Trophoblast cell (in vitro differentiated cells and primary cell): ENCODE results near the gene DOK4.
A peak's percentile ranks its signal among the peaks of the same experiment; 100 is the strongest.

Source experiments
- DNase-seq, 2 donors: peaks; one replicate each; pipeline ENCODE4 v3.0.0-alpha.2; 2016
- H2AFZ ChIP-seq: 2 replicates; pipeline ENCODE4 v1.6.1; 2013; ENCODE audit warnings: low read length, moderate library complexity, mild to moderate bottlenecking; ENCODE audit not compliant: insufficient read depth, poor library complexity
- H2AK5ac ChIP-seq: 2 replicates; pipeline ENCODE4 v1.6.1; 2013; ENCODE audit warnings: mild to moderate bottlenecking, low read length
- H2BK120ac ChIP-seq: 2 replicates; pipeline ENCODE4 v1.6.1; 2013; ENCODE audit warnings: low read length, mild to moderate bottlenecking, moderate library complexity; ENCODE audit not compliant: insufficient read depth, poor library complexity
- H2BK12ac ChIP-seq: 2 replicates; pipeline ENCODE4 v1.6.1; 2013; ENCODE audit warnings: mild to moderate bottlenecking, low read length, moderate library complexity
- H2BK5ac ChIP-seq: 2 replicates; pipeline ENCODE4 v1.6.1; 2013; ENCODE audit warnings: low read length, low read depth, moderate library complexity, mild to moderate bottlenecking; ENCODE audit not compliant: poor library complexity
- H3K14ac ChIP-seq: 2 replicates; pipeline ENCODE4 v1.6.1; 2013; ENCODE audit warnings: mild to moderate bottlenecking, low read length
- H3K18ac ChIP-seq: 2 replicates; pipeline ENCODE4 v1.6.1; 2013; ENCODE audit warnings: mild to moderate bottlenecking, low read length
- H3K23ac ChIP-seq: 2 replicates; pipeline ENCODE4 v1.6.1; 2013; ENCODE audit warnings: low read length
- H3K27ac ChIP-seq: 2 replicates; pipeline ENCODE4 v1.5.1; 2013; ENCODE audit warnings: low read depth, mild to moderate bottlenecking, inconsistent platforms, low read length, moderate library complexity
- H3K27me3 ChIP-seq: 2 replicates; pipeline ENCODE4 v1.6.1; 2013; ENCODE audit warnings: inconsistent platforms, mild to moderate bottlenecking, low read length, moderate library complexity; ENCODE audit not compliant: insufficient read depth
- H3K36me3 ChIP-seq, 2 experiments: 1 replicate in 1 of 2; 2 replicates in 1 of 2; pipeline ENCODE4 v1.6.1; 2013; ENCODE audit warnings: low read length in 2 of 2, mild to moderate bottlenecking in 2 of 2, moderate library complexity in 1 of 2; ENCODE audit not compliant: insufficient read depth in 2 of 2, control insufficient read depth in 1 of 2
- H3K4ac ChIP-seq: 2 replicates; pipeline ENCODE4 v1.6.1; 2013; ENCODE audit warnings: low read depth, mild to moderate bottlenecking, low read length, moderate library complexity
- H3K4me1 ChIP-seq, 2 experiments: 1 replicate in 1 of 2; 2 replicates in 1 of 2; pipeline ENCODE4 v1.6.1; 2013; ENCODE audit warnings: low read length in 2 of 2, mild to moderate bottlenecking in 2 of 2, moderate library complexity in 1 of 2; ENCODE audit not compliant: insufficient read depth in 2 of 2, control insufficient read depth in 1 of 2
- H3K4me2 ChIP-seq: 2 replicates; pipeline ENCODE4 v1.6.1; 2013; ENCODE audit warnings: inconsistent platforms, mild to moderate bottlenecking, low read length, moderate library complexity
- H3K4me3 ChIP-seq: 2 replicates; pipeline ENCODE4 v1.5.1; 2013; ENCODE audit warnings: mild to moderate bottlenecking, low read depth, low read length, inconsistent platforms
- H3K79me1 ChIP-seq: one replicate; pipeline ENCODE4 v1.6.1; 2013; ENCODE audit warnings: low read length
- H3K79me2 ChIP-seq: 2 replicates; pipeline ENCODE4 v1.6.1; 2013; ENCODE audit warnings: low read length, mild to moderate bottlenecking; ENCODE audit not compliant: control insufficient read depth, insufficient read depth, poor library complexity
- H3K9ac ChIP-seq: 2 replicates; pipeline ENCODE4 v1.6.1; 2013; ENCODE audit warnings: mild to moderate bottlenecking, low read length
- H3K9me3 ChIP-seq: 2 replicates; pipeline ENCODE4 v1.6.1; 2013; ENCODE audit warnings: low read depth, mild to moderate bottlenecking, control low read depth, inconsistent platforms, low read length; ENCODE audit not compliant: insufficient read depth
- H4K12ac ChIP-seq: 2 replicates; pipeline ENCODE4 v1.6.1; 2013; ENCODE audit warnings: low read depth, mild to moderate bottlenecking, low read length, moderate library complexity
- H4K8ac ChIP-seq: 2 replicates; pipeline ENCODE4 v1.6.1; 2013; ENCODE audit warnings: low read depth, mild to moderate bottlenecking, low read length, moderate library complexity
- H4K91ac ChIP-seq: one replicate; pipeline ENCODE4 v1.6.1; 2013; ENCODE audit warnings: low read depth, mild to moderate bottlenecking, low read length, moderate library complexity
- WGBS: extraction: QIAGEN DNeasy Blood & Tissue Kit; methylation state at CpG from one replicate; pipeline ENCODE4 v1.1.7; 2013; ENCODE audit warnings: missing lambda C conversion rate; ENCODE audit not compliant: insufficient read length, insufficient coverage; ENCODE audit errors: extremely low coverage; 5-methylcytosine and 5-hydroxymethylcytosine counted together

DOK4 gene

DNA sequence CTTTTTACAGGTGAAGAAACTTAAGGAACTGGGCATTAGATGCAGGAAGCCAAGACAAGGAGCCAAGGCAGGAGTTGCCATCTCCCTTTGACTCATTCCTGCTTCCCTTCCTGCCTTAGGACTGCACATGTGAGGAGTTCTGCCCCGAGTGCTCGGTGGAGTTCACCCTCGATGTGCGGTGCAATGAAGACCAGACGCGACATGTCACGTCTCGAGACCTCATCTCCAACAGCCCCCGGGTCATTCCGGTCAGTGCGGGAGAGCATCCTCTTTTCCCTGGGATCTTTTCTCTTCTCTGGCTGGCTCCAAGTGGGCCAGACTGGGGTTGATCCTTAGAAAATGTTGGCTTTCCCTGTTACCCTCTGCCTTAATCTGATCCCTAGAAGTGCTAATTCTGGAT, 17.2 kb downstream of the DOK4 start:
- Histone ChIP-seq H3K9me3 (no peaks in the 10 kb centered on the region), H3K27me3 (no peaks in the 10 kb centered on the region), H4K12ac (no peak overlapping the region), H3K18ac (no peak overlapping the region), H3K4me3 (no peak overlapping the region), H2BK5ac (no peak overlapping the region), H3K79me2 (no peaks in the 10 kb centered on the region), H4K8ac (no peak overlapping the region), H3K4me2 (no peak overlapping the region), H2AK5ac (no peak overlapping the region), H2BK12ac (no peak overlapping the region), H3K4ac (no peak overlapping the region), H3K9ac (no peak overlapping the region), H3K4me1 (peaks cover 3 to 5% of the 10 kb centered on the region in 2 experiments), H3K36me3 (peaks cover 62 to 81% of the 10 kb centered on the region in 2 experiments), H4K91ac (no peak overlapping the region), H2AFZ (no peak overlapping the region), H3K79me1 (peaks cover 6% of the 10 kb centered on the region), H3K23ac (no peak overlapping the region), H2BK120ac (no peak overlapping the region), H3K27ac (no peak overlapping the region), H3K14ac (no peak overlapping the region)
- WGBS = no CpG with 5 or more reads among the region's 11 CpGs
- no peak for DNase-seq

DNA sequence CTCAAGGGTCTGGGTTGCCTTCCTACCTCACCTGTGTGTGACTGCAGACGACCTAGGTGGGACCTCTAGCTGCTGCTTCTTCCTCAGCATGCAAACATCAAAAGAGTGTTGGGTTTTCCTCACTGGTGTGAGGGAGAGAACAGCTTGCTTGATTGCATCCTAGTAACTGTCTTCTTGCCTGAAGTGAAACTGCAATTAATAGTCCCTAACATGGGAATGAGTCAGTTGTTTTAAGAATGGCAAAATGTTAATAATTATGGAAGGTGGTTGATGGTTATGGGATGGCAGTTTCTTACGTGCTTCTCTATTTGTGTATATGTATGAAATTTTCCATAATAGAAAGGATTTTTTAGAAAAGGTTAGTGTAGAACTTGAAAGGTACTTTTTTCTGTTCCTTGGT, 17.9 kb downstream of the DOK4 start:
- DNase-seq = no peak
- no peak overlapping the region for H4K8ac ChIP-seq
- H2BK5ac ChIP-seq = no peak overlapping the region
- H3K18ac ChIP-seq = no peak overlapping the region
- H3K36me3 ChIP-seq = peaks cover 59 to 80% of the 10 kb centered on the region in 2 experiments
- H3K27ac ChIP-seq = no peak overlapping the region
- no peak overlapping the region for H3K14ac ChIP-seq
- H2BK12ac ChIP-seq = no peak overlapping the region
- no CpG with 5 or more reads among the region's 2 CpGs for WGBS
- H3K4ac ChIP-seq = no peak overlapping the region
- no peak overlapping the region for H2AK5ac ChIP-seq
- no peak overlapping the region for H3K9ac ChIP-seq
- no peaks in the 10 kb centered on the region for H3K9me3 ChIP-seq
- no peak overlapping the region for H3K4me3 ChIP-seq
- no peaks in the 10 kb centered on the region for H3K27me3 ChIP-seq
- no peak overlapping the region for H2AFZ ChIP-seq
- H3K23ac ChIP-seq = no peak overlapping the region
- H4K91ac ChIP-seq = no peak overlapping the region
- peaks cover 6 to 9% of the 10 kb centered on the region in 2 experiments for H3K4me1 ChIP-seq
- no peak overlapping the region for H4K12ac ChIP-seq
- H2BK120ac ChIP-seq = no peak overlapping the region
- H3K4me2 ChIP-seq = no peak overlapping the region
- H3K79me1 ChIP-seq = peaks cover 6% of the 10 kb centered on the region
- H3K79me2 ChIP-seq = peaks cover 3% of the 10 kb centered on the region

DNA sequence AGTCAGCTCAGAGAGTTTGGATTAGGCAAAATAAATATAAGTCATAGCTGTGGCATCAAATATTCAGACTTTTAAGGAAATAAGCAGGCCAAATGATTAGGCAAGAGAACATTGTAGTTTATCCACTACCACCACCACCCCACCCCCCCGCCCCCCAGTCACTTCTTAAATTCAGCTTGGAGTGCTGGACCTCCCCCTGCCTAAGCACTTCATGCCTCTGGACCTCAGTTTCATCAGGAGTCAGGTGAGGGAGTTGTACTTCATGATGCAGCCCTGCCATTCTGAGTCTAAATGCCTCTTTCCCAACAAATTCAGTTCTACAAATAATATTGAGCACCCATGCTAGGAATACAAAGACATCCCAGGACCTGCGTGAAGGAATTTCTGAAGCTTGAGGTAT, 21.8 kb downstream of the DOK4 start:
- no peak overlapping the region for H3K4ac ChIP-seq
- no peak overlapping the region for H3K9ac ChIP-seq
- H3K23ac ChIP-seq = no peak overlapping the region
- H4K12ac ChIP-seq = no peak overlapping the region
- no peak overlapping the region for H3K27ac ChIP-seq
- H3K79me2 ChIP-seq = peaks cover 11% of the 10 kb centered on the region
- peaks cover 5% of the 10 kb centered on the region for H3K79me1 ChIP-seq
- H2BK5ac ChIP-seq = no peak overlapping the region
- H3K4me3 ChIP-seq = no peak overlapping the region
- H2AK5ac ChIP-seq = no peak overlapping the region
- no peak overlapping the region for H4K91ac ChIP-seq
- no peak overlapping the region for H2AFZ ChIP-seq
- H3K4me1 ChIP-seq = peaks cover 6 to 8% of the 10 kb centered on the region in 2 experiments
- H2BK120ac ChIP-seq = no peak overlapping the region
- no peak overlapping the region for H2BK12ac ChIP-seq
- WGBS = no CpG with 5 or more reads among the region's 2 CpGs
- H3K9me3 ChIP-seq = no peaks in the 10 kb centered on the region
- H4K8ac ChIP-seq = no peak overlapping the region
- peaks cover 36 to 58% of the 10 kb centered on the region in 2 experiments for H3K36me3 ChIP-seq
- no peak overlapping the region for H3K18ac ChIP-seq
- H3K14ac ChIP-seq = no peak overlapping the region
- no peak for DNase-seq
- H3K27me3 ChIP-seq = no peaks in the 10 kb centered on the region
- H3K4me2 ChIP-seq = no peak overlapping the region

DNA sequence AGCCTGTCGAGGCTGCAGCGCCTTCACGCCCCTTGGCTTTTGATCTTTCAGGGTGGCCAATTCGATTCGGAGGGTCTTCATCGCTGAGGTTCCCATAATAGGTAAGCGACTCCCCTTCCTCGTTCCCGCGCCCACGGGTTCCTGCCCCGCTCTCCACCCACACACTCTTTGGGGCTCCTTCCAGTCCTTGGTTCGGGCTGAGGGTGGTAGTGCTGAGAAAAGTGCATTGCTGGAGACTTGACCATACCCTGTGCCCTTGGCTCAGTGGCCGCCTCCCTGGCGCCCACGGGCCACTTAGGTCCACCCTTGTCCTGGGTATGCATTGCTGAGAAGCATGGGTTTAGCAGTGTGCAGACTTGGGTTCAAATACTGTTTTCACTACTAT, 23.3 kb downstream of the DOK4 start:
- Histone ChIP-seq H3K27me3 (no peaks in the 10 kb centered on the region), H2BK12ac (peak overlapping the region; percentile 78), H2AFZ (peak overlapping the region; percentile 53), H3K36me3 (peaks cover 31 to 55% of the 10 kb centered on the region in 2 experiments), H3K79me2 (peaks cover 11% of the 10 kb centered on the region), H3K14ac (peak overlapping the region; percentile 45), H3K9me3 (no peaks in the 10 kb centered on the region), H2BK5ac (peak overlapping the region; percentile 85), H4K12ac (peak overlapping the region; percentile 52), H4K91ac (peak overlapping the region; percentile 82), H3K4ac (peak overlapping the region; percentile 99), H3K9ac (peak overlapping the region; percentile 65), H2AK5ac (peak overlapping the region; percentile 98), H4K8ac (peak overlapping the region; percentile 93), H3K79me1 (peaks cover 5% of the 10 kb centered on the region), H3K23ac (no peak overlapping the region), H3K4me2 (peak overlapping the region; percentile 65), H3K18ac (peak overlapping the region; percentile 90), H3K27ac (peak overlapping the region; percentile 12), H3K4me1 (peaks cover 6 to 9% of the 10 kb centered on the region in 2 experiments), H2BK120ac (peak overlapping the region; percentile 79), H3K4me3 (peak overlapping the region; percentile 92)
- WGBS = no CpG with 5 or more reads among the region's 16 CpGs
- peak in 1 of 2 donors; percentile 13 for DNase-seq
